DOHH2 (cell line): ENCODE data around the gene ZFP82.

Experiments used
- CTCF ChIP-seq: fragments of 200-600 bp; sonication (generic); IDR thresholded peaks from one replicate; pipeline ENCODE4 v1.5.1; 2014; ENCODE audit warnings: antibody characterized with exemption, mild to moderate bottlenecking, low read depth, low read length; ENCODE audit not compliant: poor library complexity, severe bottlenecking
- EZH2phosphoT487 ChIP-seq: fragments of 200-600 bp; sonication (generic); IDR thresholded peaks from 2 replicates; pipeline ENCODE4 v1.6.1; 2017; ENCODE audit warnings: borderline replicate concordance, mild to moderate bottlenecking, antibody characterized with exemption, low read length, moderate library complexity, mixed read lengths

- TF ChIP-seq CTCF (no peak), EZH2phosphoT487 (no peak)
These were observed 38.4 kb upstream of the ZFP82 start for GRCh38 chr19:36456831-36457230.
